Measurements from ENCODE around the gene CNGB1.

CNGB1 gene

DNA sequence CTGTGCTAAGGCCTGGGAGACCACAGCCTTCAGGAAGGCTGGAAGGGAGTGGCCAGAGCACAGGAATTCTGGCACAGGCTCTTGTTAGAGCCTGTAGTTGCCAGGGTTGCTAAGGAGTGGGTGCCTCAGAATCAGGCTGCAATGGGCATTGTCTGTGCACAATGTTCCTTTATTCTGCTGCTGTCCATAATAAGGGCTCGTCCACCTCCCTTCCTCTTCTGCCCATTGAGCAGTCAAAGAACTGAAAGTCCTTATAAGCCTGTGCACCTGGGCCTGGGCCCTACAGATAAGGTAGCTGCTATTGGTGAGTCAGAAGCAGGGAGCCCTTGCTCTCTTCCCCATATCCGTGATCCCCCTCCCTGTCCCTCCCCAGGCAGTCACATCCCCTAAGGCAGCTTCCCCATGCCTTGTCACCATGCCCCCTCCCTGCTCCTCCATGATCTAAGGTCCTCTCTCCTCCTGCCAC, 5.4 kb upstream of the CNGB1 start:
- no peak overlapping the region for H3K4me3 ChIP-seq (ENCODE audit: low read depth, low read length)
- no peak for DNase-seq (ENCODE audit: low read depth, low spot score)
- CTCF ChIA-PET, result interaction anchor here (0.8 kb wide), 1 partner anchor 10 kb away, joined by 3 read pairs; no protein-coding TSS in a partner anchor
- POLR2A ChIA-PET, result no interaction called here
- TF ChIP-seq, protein P1, sequence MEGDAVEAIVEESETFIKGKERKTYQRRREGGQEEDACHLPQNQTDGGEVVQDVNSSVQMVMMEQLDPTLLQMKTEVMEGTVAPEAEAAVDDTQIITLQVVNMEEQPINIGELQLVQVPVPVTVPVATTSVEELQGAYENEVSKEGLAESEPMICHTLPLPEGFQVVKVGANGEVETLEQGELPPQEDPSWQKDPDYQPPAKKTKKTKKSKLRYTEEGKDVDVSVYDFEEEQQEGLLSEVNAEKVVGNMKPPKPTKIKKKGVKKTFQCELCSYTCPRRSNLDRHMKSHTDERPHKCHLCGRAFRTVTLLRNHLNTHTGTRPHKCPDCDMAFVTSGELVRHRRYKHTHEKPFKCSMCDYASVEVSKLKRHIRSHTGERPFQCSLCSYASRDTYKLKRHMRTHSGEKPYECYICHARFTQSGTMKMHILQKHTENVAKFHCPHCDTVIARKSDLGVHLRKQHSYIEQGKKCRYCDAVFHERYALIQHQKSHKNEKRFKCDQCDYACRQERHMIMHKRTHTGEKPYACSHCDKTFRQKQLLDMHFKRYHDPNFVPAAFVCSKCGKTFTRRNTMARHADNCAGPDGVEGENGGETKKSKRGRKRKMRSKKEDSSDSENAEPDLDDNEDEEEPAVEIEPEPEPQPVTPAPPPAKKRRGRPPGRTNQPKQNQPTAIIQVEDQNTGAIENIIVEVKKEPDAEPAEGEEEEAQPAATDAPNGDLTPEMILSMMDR (IDR thresholded peaks at IDR 0.05; ENCODE audit: insufficient read depth, low read length, missing control alignments), result no peak

DNA sequence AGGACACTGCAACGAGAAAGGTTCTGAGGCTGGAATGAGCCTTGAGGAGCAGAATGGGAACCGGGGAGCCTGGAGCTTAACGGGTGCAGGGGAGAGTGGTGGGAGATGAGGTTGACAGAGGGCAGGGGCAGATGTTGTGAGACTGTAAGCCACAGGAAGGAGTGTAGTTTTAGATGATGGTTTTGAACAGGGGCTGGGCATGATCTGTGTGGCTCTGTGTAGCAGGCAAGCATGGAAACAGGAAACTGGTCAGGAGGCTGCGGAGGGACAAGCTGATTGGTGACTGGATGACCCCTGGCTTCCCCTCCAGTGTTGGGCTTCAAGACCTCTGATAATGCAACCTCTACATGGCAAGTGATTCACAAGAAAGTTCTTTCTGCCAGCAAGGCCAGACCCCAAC, 1.4 kb upstream of the CNGB1 start:
- POLR2A ChIA-PET, result interaction anchor here (1.1 kb wide), 1 partner anchor 51 kb away, joined by 4 read pairs; no protein-coding TSS in a partner anchor
- no peak overlapping the region for H3K4me3 ChIP-seq (ENCODE audit: low read depth, low read length)
- CTCF ChIA-PET, result no interaction called here
- TF ChIP-seq, protein P1 (IDR thresholded peaks at IDR 0.05; ENCODE audit: insufficient read depth, low read length, missing control alignments), result no peak
- DNase-seq (ENCODE audit: low read depth, low spot score), result no peak

DNA sequence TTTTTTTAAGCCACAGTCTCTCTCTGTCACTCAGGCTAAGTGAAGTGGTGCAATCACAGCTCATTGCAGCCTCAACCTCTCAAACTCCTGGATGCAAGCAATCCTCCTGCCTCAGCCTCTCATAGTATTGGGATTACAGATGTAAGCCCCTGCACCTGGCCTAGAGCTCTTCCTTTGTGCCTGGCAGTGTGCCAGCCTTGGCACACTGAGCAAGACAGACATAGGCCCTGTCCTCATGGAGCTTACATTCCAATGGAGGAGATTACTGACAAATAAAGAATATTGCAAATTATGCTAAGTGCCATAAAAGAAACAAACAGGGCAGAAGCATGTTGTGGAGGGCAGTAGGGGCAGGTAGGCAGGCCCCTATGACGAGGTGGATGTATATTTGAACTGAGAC, 920 bp upstream of the CNGB1 start:
- TF ChIP-seq, protein P1 (IDR thresholded peaks at IDR 0.05; ENCODE audit: insufficient read depth, low read length, missing control alignments), result no peak

DNA sequence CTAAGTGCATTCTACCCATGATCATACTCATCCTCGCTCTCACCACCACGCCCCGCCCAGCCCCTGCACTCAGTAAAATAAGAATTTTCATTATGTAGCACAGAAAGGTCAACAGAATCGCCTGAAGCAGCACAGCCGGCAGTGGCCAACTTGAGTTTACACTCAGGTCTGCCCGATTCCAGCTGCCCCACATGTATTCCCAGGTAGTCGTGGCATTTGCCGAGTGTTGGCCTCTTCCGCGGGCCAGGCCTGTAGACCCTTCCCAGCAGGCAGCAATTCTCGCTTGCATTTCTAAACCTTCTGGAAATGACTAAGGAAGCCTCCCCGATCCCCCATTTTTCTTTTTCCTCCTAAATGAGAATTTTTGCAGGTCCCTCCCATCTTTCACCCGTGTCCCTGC, 609 bp downstream of the CNGB1 start:
- CTCF ChIA-PET, result no interaction called here
- H3K4me3 ChIP-seq (ENCODE audit: low read depth, low read length), result no peak overlapping the region
- TF ChIP-seq, protein P1 (IDR thresholded peaks at IDR 0.05; ENCODE audit: insufficient read depth, low read length, missing control alignments), result no peak
- POLR2A ChIA-PET, result no interaction called here
- no peak for DNase-seq (ENCODE audit: low read depth, low spot score)

More for the DNA sequence above, 920 bp upstream of the CNGB1 start:
- ChIA-PET CTCF (no interaction called here), POLR2A (interaction anchor here (1.1 kb wide), 1 partner anchor 52 kb away, joined by 4 read pairs; no protein-coding TSS in a partner anchor)
- no peak overlapping the region for H3K4me3 ChIP-seq (ENCODE audit: low read depth, low read length)
- no peak for DNase-seq (ENCODE audit: low read depth, low spot score)

DNA sequence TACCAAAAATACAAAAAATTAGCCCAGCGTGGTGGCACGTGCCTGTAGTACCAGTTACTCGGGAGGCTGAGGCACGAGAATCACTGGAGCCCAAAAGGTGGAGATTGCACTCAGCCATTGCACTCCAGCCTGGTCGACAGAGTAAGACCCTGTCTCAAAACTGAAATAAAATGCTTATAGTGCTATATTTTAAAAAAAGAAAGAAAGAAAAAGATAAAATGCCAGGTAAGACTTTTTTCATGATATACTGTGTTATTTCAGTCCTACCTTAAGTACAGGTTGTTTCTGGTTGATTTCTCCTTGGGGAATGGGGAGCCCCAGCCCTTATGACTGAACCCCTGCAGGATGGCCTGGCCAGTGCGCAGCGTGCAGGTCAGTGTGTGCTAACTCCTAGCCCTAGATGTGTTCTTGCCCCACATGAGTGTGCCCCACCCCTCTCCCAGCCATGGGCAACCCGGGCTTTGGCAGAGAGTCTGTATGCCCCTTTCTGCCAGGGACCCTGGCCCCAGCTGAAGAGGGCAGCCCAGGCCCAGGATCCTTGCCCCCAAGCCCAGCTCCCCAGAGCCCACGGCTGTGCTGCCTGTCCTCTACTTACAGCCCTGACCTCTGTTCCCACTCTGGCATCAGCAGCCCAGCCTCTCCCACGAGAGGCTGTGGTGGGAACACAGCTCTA, 1.3 kb downstream of the CNGB1 start:
- no peak overlapping the region for H3K4me3 ChIP-seq (ENCODE audit: low read depth, low read length)
- DNase-seq (ENCODE audit: low read depth, low spot score), result no peak
- CTCF ChIA-PET, result no interaction called here
- TF ChIP-seq, protein P1 (IDR thresholded peaks at IDR 0.05; ENCODE audit: insufficient read depth, low read length, missing control alignments), result no peak
- POLR2A ChIA-PET, result no interaction called here

DNA sequence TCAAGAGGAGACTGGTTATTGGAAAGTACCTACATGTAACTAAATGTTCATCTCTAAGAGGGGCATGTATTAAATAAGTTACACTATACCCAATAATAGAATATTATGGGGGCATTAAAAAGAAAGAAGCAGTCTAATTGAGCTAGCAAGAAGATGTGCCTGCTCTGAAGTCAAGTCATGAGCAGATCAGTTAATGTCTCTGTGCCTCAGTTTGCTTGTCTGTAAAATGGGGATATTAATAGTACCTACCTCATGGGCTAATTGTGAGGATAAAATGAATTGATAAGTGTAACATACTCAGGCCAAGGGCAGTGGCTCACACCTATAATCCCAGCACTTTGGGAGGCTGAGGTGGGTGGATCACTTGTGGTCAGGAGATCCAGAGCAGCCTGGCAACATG, 3.0 kb downstream of the CNGB1 start:
- TF ChIP-seq, protein P1 (IDR thresholded peaks at IDR 0.05; ENCODE audit: insufficient read depth, low read length, missing control alignments), result no peak
- CTCF ChIA-PET, result no interaction called here
- H3K4me3 ChIP-seq (ENCODE audit: low read depth, low read length), result no peak overlapping the region
- DNase-seq (ENCODE audit: low read depth, low spot score), result no peak
- POLR2A ChIA-PET, result no interaction called here

Measured in AG04449 (cell line).